PC-9 (cell line): ENCODE data around the gene DAGLB. TPM values are rescaled to one million over a fixed set of nuclear protein-coding genes. Genes with fewer than 3 reads are reported as not detected.

ENCODE experiments used
- BruUV-seq: library from RNA; stranded (reverse); fragments of 400-500 nt; replicated peaks from 2 replicates; lab custom pipeline; 2021; lab: Mats Ljungman, UMichigan
- CTCF ChIA-PET: fragments of 300-600 bp; sonication (Branson Sonifier 250); formaldehyde crosslinking; loops from one replicate; lab custom pipeline; 2022; ENCODE audit warnings: antibody characterized with exemption; lab: Charles Lee
- POLR2A ChIA-PET: fragments of 300-600 bp; sonication (Branson Sonifier 250); formaldehyde crosslinking; loops from one replicate; lab custom pipeline; 2022; ENCODE audit warnings: antibody characterized with exemption; ENCODE audit not compliant: unreplicated experiment; lab: Charles Lee
- DNase-seq, 2 experiments: peaks; one replicate each; pipeline versions ENCODE4 v3.0.0 to v3.0.0-alpha.2; 2015 to 2022; ENCODE audit warnings: mixed read lengths in 1 of 2
- H2AFZ ChIP-seq: fragments of 200-600 bp; sonication (generic); 2 replicates; pipeline ENCODE4 v1.8.1; 2017; ENCODE audit warnings: antibody characterized with exemption
- H3F3A ChIP-seq: fragments of 200-600 bp; sonication (generic); 2 replicates; pipeline ENCODE4 v1.8.1; 2017; ENCODE audit warnings: antibody characterized with exemption, mild to moderate bottlenecking, low read depth; ENCODE audit not compliant: insufficient read depth
- H3K27ac ChIP-seq: fragments of 200-600 bp; sonication (generic); 2 replicates; pipeline ENCODE4 v1.6.1; 2016; ENCODE audit warnings: mixed run types
- H3K27me3 ChIP-seq: fragments of 200-600 bp; sonication (generic); 2 replicates; pipeline ENCODE4 v1.6.1; 2016; ENCODE audit warnings: low read depth, mixed run types; ENCODE audit not compliant: insufficient read depth
- H3K36me3 ChIP-seq: fragments of 200-600 bp; sonication (generic); 2 replicates; pipeline ENCODE4 v1.6.1; 2016; ENCODE audit warnings: low read depth, mixed run types
- H3K4me1 ChIP-seq: fragments of 200-600 bp; sonication (generic); replicated peaks from 2 replicates; pipeline ENCODE4 v1.6.1; 2016; ENCODE audit warnings: mixed run types; ENCODE audit not compliant: insufficient read depth
- H3K4me2 ChIP-seq: fragments of 200-600 bp; sonication (generic); 2 replicates; pipeline ENCODE4 v1.6.1; 2017; ENCODE audit warnings: mixed run types
- H3K4me3 ChIP-seq: fragments of 200-600 bp; sonication (generic); 2 replicates; pipeline ENCODE4 v1.6.1; 2016; ENCODE audit warnings: mixed run types
- H3K79me2 ChIP-seq: fragments of 200-600 bp; sonication (generic); 2 replicates; pipeline ENCODE4 v1.6.1; 2017; ENCODE audit warnings: low read depth, mixed run types
- H3K9me2 ChIP-seq: fragments of 200-600 bp; sonication (generic); 2 replicates; pipeline ENCODE4 v1.8.1; 2017; ENCODE audit warnings: mild to moderate bottlenecking; ENCODE audit not compliant: insufficient read depth
- H3K9me3 ChIP-seq: fragments of 200-600 bp; sonication (generic); 2 replicates; pipeline ENCODE4 v1.8.1; 2016; ENCODE audit warnings: low read depth; ENCODE audit not compliant: insufficient read depth
- H4K20me1 ChIP-seq: fragments of 200-600 bp; sonication (generic); 2 replicates; pipeline ENCODE4 v1.8.1; 2017; ENCODE audit not compliant: insufficient read depth
- CTCF ChIP-seq: fragments of 200-600 bp; sonication (generic); conservative IDR thresholded peaks from 2 replicates; pipeline ENCODE4 v1.6.1; 2017; ENCODE audit warnings: mixed run types, antibody characterized with exemption, mild to moderate bottlenecking, moderate library complexity
- EZH2 ChIP-seq: fragments of 200-600 bp; sonication (generic); IDR thresholded peaks from 2 replicates; pipeline ENCODE4 v1.8.0; 2017; ENCODE audit warnings: antibody characterized with exemption, low read depth
- intact Hi-C: fragments of 100-400 bp; cut with micrococcal nuclease; formaldehyde crosslinking; loops from one replicate; pipeline ENCODE4 v1.10.0; 2022; ENCODE audit not compliant: unreplicated experiment
- total RNA-seq: library from RNA; stranded (reverse); gene quantifications from 2 replicates; pipeline ENCODE4 v1.2.3, GENCODE V29; 2021

The DAGLB gene
- total RNA-seq, 1 experiment from 2014 or later, result 46.7 TPM

GRCh38 chr7:6443372-6443941, 4.3 kb downstream of the DAGLB start:
- peaks cover 35% of the 10 kb centered on the region for H3K4me1 ChIP-seq
- H3K4me3 ChIP-seq, result no peak overlapping the region
- H3K27me3 ChIP-seq, result no peaks in the 10 kb centered on the region
- no peaks in the 10 kb centered on the region for H3K9me3 ChIP-seq
- ChIA-PET CTCF (interaction anchor here (0.6 to 0.7 kb wide), 5 partner anchors 10 to 1203 kb away, joined by 3 to 13 read pairs (median 4); no protein-coding TSS in a partner anchor), POLR2A (interaction anchor here (0.6 to 0.7 kb wide), 4 partner anchors 39 to 234 kb away, joined by 3 to 11 read pairs (median 4); no protein-coding TSS in a partner anchor)
- TF ChIP-seq EZH2 (no peak), CTCF (peak; percentile 8; the same call in 1 of the 2 replicates)
- no peak overlapping the region for H2AFZ ChIP-seq
- H3K4me2 ChIP-seq, result peak overlapping the region; percentile 48
- no peaks in the 10 kb centered on the region for H3K9me2 ChIP-seq
- BruUV-seq, result TSS peak; percentile 0
- peak; percentile 84 to 93 for DNase-seq
- H3K27ac ChIP-seq, result peak overlapping the region; percentile 77
- peaks cover 81% of the 10 kb centered on the region for H3K79me2 ChIP-seq
- intact Hi-C loops, result loop anchor here (2.0 to 10.0 kb wide), 2 partner anchors 51 to 481 kb away; no protein-coding TSS in a partner anchor
- peaks cover 50% of the 10 kb centered on the region for H3F3A ChIP-seq
- peaks cover 8% of the 10 kb centered on the region; the same call in 1 of the 2 replicates for H4K20me1 ChIP-seq
- peaks cover 23% of the 10 kb centered on the region for H3K36me3 ChIP-seq

- ChIA-PET POLR2A (no interaction called here), CTCF (no interaction called here)
- Histone ChIP-seq H3K9me2 (no peaks in the 10 kb centered on the region), H3K4me3 (no peak overlapping the region), H3K27me3 (no peaks in the 10 kb centered on the region), H3F3A (peaks cover 42% of the 10 kb centered on the region), H3K79me2 (peaks cover 87% of the 10 kb centered on the region), H3K4me1 (peaks cover 35% of the 10 kb centered on the region), H4K20me1 (peaks cover 8% of the 10 kb centered on the region; the same call in 1 of the 2 replicates), H2AFZ (no peak overlapping the region), H3K36me3 (peaks cover 23% of the 10 kb centered on the region), H3K4me2 (no peak overlapping the region), H3K9me3 (no peaks in the 10 kb centered on the region), H3K27ac (no peak overlapping the region)
- intact Hi-C loops, result loop anchor here (2.0 to 10.0 kb wide), 2 partner anchors 49 to 483 kb away; no protein-coding TSS in a partner anchor
- BruUV-seq, result no TSS peak
- TF ChIP-seq EZH2 (no peak), CTCF (no peak)
- DNase-seq, result no peak
These were observed 5.6 kb downstream of the DAGLB start for GRCh38 chr7:6442114-6442513.

GRCh38 chr7:6440381-6440780, 7.4 kb downstream of the DAGLB start:
- no peak overlapping the region for H3K27ac ChIP-seq
- peaks cover 24% of the 10 kb centered on the region for H3K4me1 ChIP-seq
- no TSS peak for BruUV-seq
- H3K79me2 ChIP-seq, result peaks cover 81% of the 10 kb centered on the region
- peaks cover 40% of the 10 kb centered on the region for H3F3A ChIP-seq
- TF ChIP-seq EZH2 (no peak), CTCF (no peak)
- no peaks in the 10 kb centered on the region for H3K9me3 ChIP-seq
- no peaks in the 10 kb centered on the region for H3K9me2 ChIP-seq
- no peaks in the 10 kb centered on the region for H3K27me3 ChIP-seq
- intact Hi-C loops, result loop anchor here (10.0 kb wide), 1 partner anchor 484 kb away; no protein-coding TSS in a partner anchor
- peaks cover 22% of the 10 kb centered on the region for H3K36me3 ChIP-seq
- CTCF ChIA-PET, result interaction anchor here (0.6 kb wide), 1 partner anchor 17 kb away, joined by 5 read pairs; no protein-coding TSS in a partner anchor
- peaks cover 8% of the 10 kb centered on the region; the same call in 1 of the 2 replicates for H4K20me1 ChIP-seq
- H3K4me3 ChIP-seq, result no peak overlapping the region
- POLR2A ChIA-PET, result interaction anchor here (0.6 kb wide), 1 partner anchor 558 kb away, joined by 9 read pairs; no protein-coding TSS in a partner anchor
- DNase-seq, result no peak
- H3K4me2 ChIP-seq, result no peak overlapping the region
- no peak overlapping the region for H2AFZ ChIP-seq
